GM18502 (cell line): ENCODE results near the gene FBXL16.

Experiments used
- ATAC-seq: cut with Tn5 transposase; IDR thresholded peaks from one replicate; pipeline ENCODE4 v1.9.1; 2021; ENCODE audit warnings: mild to moderate bottlenecking; ENCODE audit not compliant: unreplicated experiment, poor library complexity

The FBXL16 gene

GRCh38 chr16:668519-669171, 37.0 kb downstream of the FBXL16 start:
- ATAC-seq = peak; percentile 17

- ATAC-seq = peak; percentile 77
These were observed 37.7 kb downstream of the FBXL16 start, which contains the start of gene RHOT2 for GRCh38 chr16:667780-668518. TSS of gene RHOT2 (plus strand) at chr16:668132. CDS start at chr16:668200, 68 bp downstream.

- no peak for ATAC-seq
These were observed 38.4 kb downstream of the FBXL16 start for GRCh38 chr16:667113-667779.

GRCh38 chr16:666572-666971, 39.0 kb downstream of the FBXL16 start:
- no peak for ATAC-seq

- ATAC-seq = no peak
These were observed 43.0 kb downstream of the FBXL16 start for GRCh38 chr16:662597-662996.

GRCh38 chr16:662095-662494, 43.5 kb downstream of the FBXL16 start:
- ATAC-seq = no peak

- no peak for ATAC-seq
These were observed 44.3 kb downstream of the FBXL16 start for GRCh38 chr16:661184-661821.

- ATAC-seq = no peak
These were observed 45.0 kb downstream of the FBXL16 start for GRCh38 chr16:660459-661183.

GRCh38 chr16:660132-660458, 45.5 kb downstream of the FBXL16 start:
- ATAC-seq = no peak

GRCh38 chr16:659618-660017, 46.0 kb downstream of the FBXL16 start:
- ATAC-seq = no peak

GRCh38 chr16:658679-659571, 46.7 kb downstream of the FBXL16 start:
- ATAC-seq = no peak

- ATAC-seq = no peak
These were observed 48.1 kb downstream of the FBXL16 start for GRCh38 chr16:657487-657886.

GRCh38 chr16:654034-654433, 51.6 kb downstream of the FBXL16 start:
- ATAC-seq = no peak

GRCh38 chr16:652454-653305, 52.9 kb downstream of the FBXL16 start:
- no peak for ATAC-seq

GRCh38 chr16:651844-652243, 53.8 kb downstream of the FBXL16 start:
- ATAC-seq = no peak

- ATAC-seq = peak; percentile 20
These were observed 56.0 kb downstream of the FBXL16 start for GRCh38 chr16:649631-650030.

GRCh38 chr16:648781-649589, 56.6 kb downstream of the FBXL16 start, which contains the start of gene WDR90:
TSS of gene WDR90 (plus strand) at chr16:649365. CDS start at chr16:649417, 52 bp downstream.
- ATAC-seq = peak; percentile 77
